K562 (cell line): ENCODE data around the gene PABPC1L. TPM values are rescaled to one million over a fixed set of nuclear protein-coding genes. Genes with fewer than 3 reads are reported as not detected.

Source experiments
- ATAC-seq: fragments of 200-7000 bp; cut with Tn5 transposase; 3 replicates; pipeline ENCODE4 v1.9.1; 2020; ENCODE audit warnings: moderate library complexity
- BruUV-seq: library from RNA; stranded (reverse); fragments of 400-500 nt; replicated peaks from 2 replicates; lab custom pipeline; 2021; lab: Mats Ljungman, UMichigan
- CTCF ChIA-PET: fragments of 300-600 bp; formaldehyde crosslinking; extraction: SDS; loops from one replicate; lab custom pipeline; 2021; ENCODE audit warnings: low intra/inter-chr PET ratio; lab: Yijun Ruan, JAX
- POLR2A ChIA-PET: fragments of 300-600, 350-650 bp; sonication (Branson Sonifier 250); formaldehyde crosslinking; extraction: SDS; loops from one replicate; lab custom pipeline; 2021; ENCODE audit warnings: antibody characterized with exemption, inconsistent platforms; lab: Yijun Ruan, JAX
- DNase-seq, 4 experiments: peaks; one replicate each; pipeline versions ENCODE4 v3.0.0 to v3.0.0-alpha.2; 2011 to 2018; ENCODE audit warnings: low spot score in 3 of 4, mixed read lengths in 3 of 4; ENCODE audit errors: extremely low read depth in 1 of 4
- FAIRE-seq: peaks from 2 replicates; lab custom pipeline; 2011; peaks lifted over from hg19 to GRCh38; lab: Jason Lieb, UNC
- H2AFZ ChIP-seq: 2 replicates; pipeline ENCODE4 v1.6.0; 2011; ENCODE audit warnings: low read depth, low read length, control low read depth, inconsistent platforms
- H3K27ac ChIP-seq: fragments of 200-600 bp; 3 replicates; pipeline ENCODE4 v1.8.0; 2011; ENCODE audit warnings: low read depth, mild to moderate bottlenecking, control low read depth, inconsistent platforms, low read length, moderate library complexity, mixed read lengths; ENCODE audit errors: extremely low read depth
- H3K27me3 ChIP-seq, 2 experiments: fragments of 300-600 bp in 1 of 2; 2 replicates in 1 of 2; 3 replicates in 1 of 2; pipeline versions ENCODE4 v1.6.0 to v1.8.0; 2011; ENCODE audit warnings: inconsistent platforms in 2 of 2, low read length in 2 of 2, mild to moderate bottlenecking in 1 of 2, mixed read lengths in 1 of 2, moderate library complexity in 1 of 2; ENCODE audit not compliant: control insufficient read depth in 2 of 2, insufficient read depth in 2 of 2
- H3K36me3 ChIP-seq: fragments of 300-600 bp; 3 replicates; pipeline ENCODE4 v1.8.0; 2011; ENCODE audit warnings: mild to moderate bottlenecking, low read length, inconsistent platforms; ENCODE audit not compliant: control insufficient read depth, insufficient read depth
- H3K4me1 ChIP-seq, 2 experiments: fragments of 200-600 bp in 1 of 2; replicated peaks in 1 of 2; 2 replicates in 1 of 2; 3 replicates in 1 of 2; pipeline versions ENCODE4 v1.5.1 to v1.8.0; 2011; ENCODE audit warnings: inconsistent platforms in 2 of 2, low read length in 2 of 2, mild to moderate bottlenecking in 1 of 2, mixed read lengths in 1 of 2, moderate library complexity in 1 of 2; ENCODE audit not compliant: control insufficient read depth in 2 of 2, insufficient read depth in 2 of 2
- H3K4me2 ChIP-seq: 2 replicates; pipeline ENCODE4 v1.6.1; 2011; ENCODE audit warnings: low read length, control low read depth, inconsistent platforms, mixed read lengths; ENCODE audit not compliant: insufficient read depth
- H3K4me3 ChIP-seq: fragments of 200-600 bp; sonication (generic), shearing (Covaris generic); 2 replicates; pipeline ENCODE4 v1.5.1; 2016; ENCODE audit warnings: control low read depth, inconsistent platforms
- H3K79me2 ChIP-seq: fragments of 200-600 bp; 3 replicates; pipeline ENCODE4 v1.8.0; 2011; ENCODE audit warnings: low read length, inconsistent platforms; ENCODE audit not compliant: control insufficient read depth, insufficient read depth
- H3K9ac ChIP-seq, 2 experiments: 2 replicates each; pipeline versions ENCODE4 v1.6.0 to v1.6.1; 2011; ENCODE audit warnings: low read depth in 2 of 2, low read length in 2 of 2, control low read depth in 1 of 2, inconsistent platforms in 1 of 2, mild to moderate bottlenecking in 1 of 2, mixed read lengths in 1 of 2; ENCODE audit not compliant: insufficient read depth in 1 of 2
- H3K9me1 ChIP-seq: one replicate; pipeline ENCODE4 v1.6.0; 2011; ENCODE audit warnings: inconsistent platforms, mild to moderate bottlenecking, low read length, moderate library complexity; ENCODE audit not compliant: control insufficient read depth, insufficient read depth
- H3K9me3 ChIP-seq: replicated peaks from 2 replicates; pipeline ENCODE4 v1.5.1; 2011; ENCODE audit warnings: low read depth, low read length, inconsistent platforms; ENCODE audit not compliant: control insufficient read depth, insufficient read depth
- H4K20me1 ChIP-seq: replicated peaks from 2 replicates; pipeline ENCODE4 v1.6.1; 2011; ENCODE audit warnings: low read length, inconsistent platforms, mixed read lengths; ENCODE audit not compliant: control insufficient read depth, insufficient read depth
- AFF4 ChIP-seq: sonication (generic); formaldehyde crosslinking; IDR thresholded peaks from 2 replicates; pipeline ENCODE4 v1.8.0; 2023; ENCODE audit warnings: mild to moderate bottlenecking, missing genetic modification reagents
- CBFA2T2 ChIP-seq: fragments of 450-650 bp; conservative IDR thresholded peaks from 2 replicates; pipeline ENCODE4 v1.6.1; 2017; ENCODE audit warnings: mild to moderate bottlenecking
- ERF ChIP-seq: fragments of 450-650 bp; formaldehyde crosslinking; IDR thresholded peaks from 2 replicates; pipeline ENCODE4 v1.4.0; 2020; ENCODE audit warnings: mild to moderate bottlenecking, mixed read lengths
- GABPA ChIP-seq: fragments of 200-800 bp; sonication (Bioruptor generic); conservative IDR thresholded peaks from 2 replicates; pipeline ENCODE4 v1.6.1; 2016; ENCODE audit warnings: low read depth, missing genetic modification characterization, missing compliant biosample characterization
- POLR2AphosphoS5 ChIP-seq: IDR thresholded peaks from 2 replicates; pipeline ENCODE4 v1.6.1; 2011; ENCODE audit warnings: mild to moderate bottlenecking, low read depth, low read length, moderate library complexity; ENCODE audit not compliant: control insufficient read depth, insufficient read depth
- PTBP1 ChIP-seq: fragments of 200-400 bp; formaldehyde crosslinking; IDR thresholded peaks from 2 replicates; pipeline ENCODE4 v1.6.1; 2017; ENCODE audit warnings: low read depth, low read length
- SUPT5H ChIP-seq: fragments of 450-650 bp; IDR thresholded peaks from 2 replicates; pipeline ENCODE4 v1.6.1; 2016
- ZNF707 ChIP-seq: fragments of 250-450 bp; sonication (Bioruptor Pico); conservative IDR thresholded peaks from 2 replicates; pipeline ENCODE4 v1.8.0; 2022; ENCODE audit warnings: inconsistent platforms, mild to moderate bottlenecking, moderate library complexity
- WGBS: fragments of 100-300 bp; shearing (Covaris generic); methylation state at CpG from one replicate; pipeline ENCODE4 v1.1.6; 2016; ENCODE audit warnings: low coverage, mixed read lengths; ENCODE audit not compliant: insufficient coverage; ENCODE audit errors: missing lambda C conversion rate; 5-methylcytosine and 5-hydroxymethylcytosine counted together
- in situ Hi-C: fragments of 300-500 bp; cut with MboI; formaldehyde crosslinking; loops from 4 replicates; pipeline ENCODE4 v1.15.0; 2018; ENCODE audit warnings: inconsistent platforms, mixed read lengths
- intact Hi-C: fragments of 100-400 bp; cut with micrococcal nuclease; formaldehyde crosslinking; loops from 2 replicates; pipeline ENCODE4 v1.14.2; 2022
- polyA plus RNA-seq, 8 experiments: library from polyadenylated mRNA; depleted of rRNA in 4 of 8; stranded (reverse) in 5 of 8; unstranded in 3 of 8; fragments of >200 nt; fragmentation: Nextera tagmentation in 2 of 8; fragmentation: Illumina TruSeq in 1 of 8; extraction: Ambion mirVana in 2 of 8; extraction: Trizol in 1 of 8; gene quantifications; 2 replicates each; pipeline versions ENCODE4 v1.2.1 to v1.2.3, GENCODE V29; 2011 to 2014; ENCODE audit warnings: inconsistent platforms in 1 of 8, missing spikeins in 1 of 8
- total RNA-seq, 7 experiments: library from RNA; depleted of rRNA in 6 of 7; stranded (reverse); fragments of >200 nt in 6 of 7; fragmentation: Illumina TruSeq in 2 of 7; extraction: Trizol in 2 of 7; gene quantifications; 2 replicates each; pipeline versions ENCODE4 v1.2.1 to v1.2.3, GENCODE V29; 2011 to 2021; ENCODE audit warnings: low replicate concordance in 1 of 7

The PABPC1L gene
- total and polyA plus RNA-seq, 9 of the 15 experiments (the other 6 are each of a cell fraction or from before 2014, with no cell fraction given): 6.0 to 90.3 (median 15.8) TPM

DNA sequence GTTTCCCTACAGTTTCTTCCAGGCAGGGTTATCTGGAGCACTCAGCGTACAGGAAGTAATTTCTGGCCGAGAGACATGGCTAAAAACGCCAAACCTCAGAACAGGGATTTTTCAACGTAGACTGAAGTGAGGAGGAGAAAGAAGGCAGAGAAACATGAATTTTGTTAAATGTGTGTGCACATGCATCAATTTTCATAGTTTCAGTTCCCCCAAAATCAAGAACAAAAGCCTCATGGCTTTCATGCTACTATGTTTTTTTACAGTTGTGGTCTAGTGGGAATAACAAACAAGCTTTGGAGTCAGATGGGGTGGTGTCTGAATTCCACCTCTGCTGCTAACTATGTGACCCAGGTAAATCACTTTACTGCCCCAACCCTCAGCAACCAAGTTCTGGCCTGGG is 45.4 kb downstream of the PABPC1L start:
- Histone ChIP-seq H3K36me3 (peaks cover 85% of the 10 kb centered on the region), H3K9ac (no peak overlapping the region), H3K4me1 (peaks cover 8 to 9% of the 10 kb centered on the region in 2 experiments; a peak in 4 of 5 replicates), H2AFZ (no peak overlapping the region), H4K20me1 (no peaks in the 10 kb centered on the region), H3K27ac (no peak overlapping the region), H3K4me2 (no peak overlapping the region), H3K79me2 (peaks cover 45% of the 10 kb centered on the region), H3K27me3 (no peaks in the 10 kb centered on the region), H3K9me1 (no peaks in the 10 kb centered on the region), H3K9me3 (no peaks in the 10 kb centered on the region), H3K4me3 (no peak overlapping the region)
- DNase-seq (no peak), FAIRE-seq (no peak), ATAC-seq (no peak)
- TF ChIP-seq ERF (CRISPR knock-in tag) (no peak), GABPA (tag) (no peak), CBFA2T2 (no peak), ZNF707 (CRISPR knock-in tag) (no peak), SUPT5H (no peak), PTBP1 (no peak)
- no TSS peak for BruUV-seq
- CTCF ChIA-PET: no interaction called here
- in situ Hi-C loops (no loop called here), intact Hi-C loops (no loop called here)
- WGBS: 84% methylated on average over 4 of the region's 4 CpGs
- POLR2A ChIA-PET: no interaction called here

- POLR2A ChIA-PET: interaction anchor here (0.8 to 1.0 kb wide), 2 partner anchors 9 to 15 kb away, joined by 3 read pairs; no protein-coding TSS in a partner anchor
Observed at GRCh38 chr20:44956410-44956809, 46.5 kb downstream of the PABPC1L start.

More at GRCh38 chr20:44956410-44956809, 46.5 kb downstream of the PABPC1L start:
- ATAC-seq: no peak
- intact Hi-C loops: no loop called here
- Histone ChIP-seq H3K79me2 (peaks cover 45% of the 10 kb centered on the region), H3K9me1 (no peaks in the 10 kb centered on the region), H3K4me3 (no peak overlapping the region), H3K36me3 (peaks cover 73% of the 10 kb centered on the region), H2AFZ (no peak overlapping the region), H3K9ac (no peak overlapping the region), H3K27ac (no peak overlapping the region), H3K4me2 (no peak overlapping the region), H3K9me3 (no peaks in the 10 kb centered on the region), H3K4me1 (peaks cover 12 to 19% of the 10 kb centered on the region in 2 experiments), H3K27me3 (no peaks in the 10 kb centered on the region), H4K20me1 (no peaks in the 10 kb centered on the region)
- FAIRE-seq: no peak
- 69% methylated on average over 3 of the region's 3 CpGs for WGBS
- CTCF ChIA-PET: no interaction called here
- in situ Hi-C loops: no loop called here
- TF ChIP-seq AFF4 (CRISPR knock-in tag) (no peak), POLR2AphosphoS5 (peak; percentile 25; the same call in 1 of the 2 replicates)
- no peak for DNase-seq
- BruUV-seq: no TSS peak
